Kidney capillary endothelial cell (primary cell): ENCODE data around the gene ALDH9A1.
A peak's percentile ranks its signal among the peaks of the same experiment; 100 is the strongest.
"Not testable (repeated sequence)": the region's sequence is repeated elsewhere in the genome, so short reads cannot be mapped to it uniquely, and the experiment has no call there.

ENCODE experiments used
- DNase-seq: peaks from one replicate; pipeline ENCODE4 v3.0.0-alpha.2; 2018; ENCODE audit warnings: low spot score

The ALDH9A1 gene

GRCh38 chr1:165686971-165687433 is 11.4 kb downstream of the ALDH9A1 start:
- no peak for DNase-seq

GRCh38 chr1:165686121-165686970 is 12.0 kb downstream of the ALDH9A1 start:
- DNase-seq, result no peak

- DNase-seq, result no peak
These were observed 14.4 kb downstream of the ALDH9A1 start for GRCh38 chr1:165683848-165684485.

GRCh38 chr1:165680773-165681172 is 17.6 kb downstream of the ALDH9A1 start:
- DNase-seq, result not testable (repeated sequence)

GRCh38 chr1:165680303-165680702 is 18.1 kb downstream of the ALDH9A1 start:
- no peak for DNase-seq

- DNase-seq, result no peak
These were observed 18.9 kb downstream of the ALDH9A1 start for GRCh38 chr1:165679282-165680036.

GRCh38 chr1:165678509-165678908 is 19.9 kb downstream of the ALDH9A1 start:
- peak; percentile 10 for DNase-seq

- DNase-seq, result no peak
These were observed 22.6 kb downstream of the ALDH9A1 start for GRCh38 chr1:165675794-165676193.

GRCh38 chr1:165674599-165674998 is 23.8 kb downstream of the ALDH9A1 start:
- peak; percentile 8 for DNase-seq

- no peak for DNase-seq
These were observed 26.8 kb downstream of the ALDH9A1 start for GRCh38 chr1:165671526-165671925.

- no peak for DNase-seq
These were observed 30.2 kb downstream of the ALDH9A1 start for GRCh38 chr1:165668184-165668583.

- no peak for DNase-seq
These were observed 32.1 kb downstream of the ALDH9A1 start for GRCh38 chr1:165666152-165666825.

- DNase-seq, result no peak
These were observed 36.2 kb downstream of the ALDH9A1 start for GRCh38 chr1:165662186-165662585.

- DNase-seq, result no peak
These were observed 36.7 kb downstream of the ALDH9A1 start for GRCh38 chr1:165661703-165662102.

GRCh38 chr1:165659581-165659895 is 38.8 kb downstream of the ALDH9A1 start:
- no peak for DNase-seq

GRCh38 chr1:165658766-165659580 is 39.4 kb downstream of the ALDH9A1 start:
- not testable (repeated sequence) for DNase-seq

GRCh38 chr1:165650981-165651625 is 47.3 kb downstream of the ALDH9A1 start:
- DNase-seq, result peak; percentile 17

- DNase-seq, result no peak
These were observed 49.3 kb downstream of the ALDH9A1 start for GRCh38 chr1:165648919-165649572.

- no peak for DNase-seq
These were observed 50.4 kb downstream of the ALDH9A1 start for GRCh38 chr1:165647970-165648369.

GRCh38 chr1:165647517-165647916 is 50.8 kb downstream of the ALDH9A1 start:
- DNase-seq, result no peak
